Fibroblast of upper back skin (primary cell): ENCODE results near the gene RPRD1B.

ENCODE experiments used
- DNase-seq: peaks from one replicate; pipeline ENCODE4 v3.0.0-alpha.2; 2013

Gene RPRD1B, protein sequence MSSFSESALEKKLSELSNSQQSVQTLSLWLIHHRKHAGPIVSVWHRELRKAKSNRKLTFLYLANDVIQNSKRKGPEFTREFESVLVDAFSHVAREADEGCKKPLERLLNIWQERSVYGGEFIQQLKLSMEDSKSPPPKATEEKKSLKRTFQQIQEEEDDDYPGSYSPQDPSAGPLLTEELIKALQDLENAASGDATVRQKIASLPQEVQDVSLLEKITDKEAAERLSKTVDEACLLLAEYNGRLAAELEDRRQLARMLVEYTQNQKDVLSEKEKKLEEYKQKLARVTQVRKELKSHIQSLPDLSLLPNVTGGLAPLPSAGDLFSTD

DNA sequence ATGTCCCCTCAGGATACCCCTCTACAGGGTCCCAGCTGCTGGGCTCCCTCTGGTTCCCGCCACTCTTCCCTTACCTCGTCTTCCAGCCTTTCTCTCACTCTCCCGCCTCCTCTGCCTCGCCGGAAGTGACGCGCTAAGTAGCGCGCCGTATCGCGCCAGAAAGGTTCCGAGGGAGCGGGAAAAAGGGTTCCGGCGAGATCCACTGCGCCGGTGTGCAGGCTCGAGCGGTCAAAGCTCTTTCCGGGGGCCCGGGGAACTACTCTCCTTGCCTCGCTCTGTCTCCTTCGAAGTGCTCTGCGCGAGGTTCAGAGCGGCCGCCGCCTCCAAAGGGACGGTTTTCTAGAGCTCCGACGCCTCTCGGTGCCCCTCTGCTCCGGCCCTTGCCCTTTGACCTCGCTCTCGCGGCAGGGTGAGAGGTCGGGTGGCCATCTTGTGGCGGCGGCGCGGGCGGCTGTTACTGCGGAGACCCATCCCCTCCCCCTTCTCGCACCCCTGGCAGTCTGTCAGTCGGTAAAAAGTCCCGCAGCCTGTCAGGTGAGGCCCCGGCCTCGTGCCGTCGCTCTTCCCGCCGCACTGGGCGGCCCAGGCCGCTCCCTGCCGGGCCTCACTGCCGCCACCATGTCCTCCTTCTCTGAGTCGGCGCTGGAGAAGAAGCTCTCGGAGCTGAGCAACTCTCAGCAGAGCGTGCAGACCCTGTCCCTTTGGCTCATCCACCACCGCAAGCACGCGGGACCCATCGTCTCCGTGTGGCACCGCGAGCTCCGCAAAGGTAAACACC is at the start of gene RPRD1B, which contains the start of gene TTI1:
Gene RPRD1B (plus strand): TSS at position 417 of the 778 bp plus-strand sequence. CDS start 202 bp downstream, at position 619.
Gene TTI1 (minus strand): TSS at position 127 of the 778 bp plus-strand sequence. CDS start 19,640 bp downstream, outside the sequence.
- peak; percentile 88 for DNase-seq

DNA sequence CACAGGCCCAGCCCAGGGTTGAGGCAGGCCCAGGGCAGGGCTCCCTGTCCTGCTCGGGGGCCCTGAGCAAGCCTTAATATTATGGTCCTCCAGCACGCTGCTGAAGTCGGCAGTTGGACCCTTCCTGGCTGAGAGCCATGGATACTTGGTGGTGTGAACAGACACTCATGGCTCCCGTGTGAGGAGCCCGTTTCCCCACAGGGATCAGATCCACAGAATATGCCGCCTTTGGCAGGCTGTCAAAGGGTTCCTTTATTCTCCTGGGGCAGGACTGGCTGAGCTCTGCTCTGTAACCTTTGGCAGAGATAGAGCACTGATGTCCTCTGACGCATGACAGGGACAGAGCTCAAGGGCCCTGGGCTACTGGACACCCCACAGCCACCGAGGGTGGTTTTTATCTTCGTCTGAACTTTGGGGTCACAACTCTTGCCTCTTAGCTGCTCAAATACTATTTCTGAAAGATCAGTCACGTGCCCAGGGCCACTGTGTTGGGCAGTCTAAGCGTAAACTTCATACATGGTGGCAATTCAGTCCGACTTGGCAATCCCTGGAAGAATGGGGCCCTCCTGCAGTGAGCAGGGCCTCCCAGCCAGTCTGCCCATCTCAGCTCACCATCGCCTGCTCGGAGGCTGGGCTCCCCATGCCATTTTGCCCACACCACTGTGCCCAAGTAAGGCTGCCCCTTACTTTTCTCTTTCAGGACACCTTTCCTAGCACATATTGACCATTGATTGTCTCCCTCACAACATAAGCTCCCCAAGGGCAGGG is 49.3 kb upstream of the RPRD1B start:
- DNase-seq = no peak

- no peak for DNase-seq
These were observed 47.3 kb upstream of the RPRD1B start for GRCh38 chr20:37986044-37986858.

DNA sequence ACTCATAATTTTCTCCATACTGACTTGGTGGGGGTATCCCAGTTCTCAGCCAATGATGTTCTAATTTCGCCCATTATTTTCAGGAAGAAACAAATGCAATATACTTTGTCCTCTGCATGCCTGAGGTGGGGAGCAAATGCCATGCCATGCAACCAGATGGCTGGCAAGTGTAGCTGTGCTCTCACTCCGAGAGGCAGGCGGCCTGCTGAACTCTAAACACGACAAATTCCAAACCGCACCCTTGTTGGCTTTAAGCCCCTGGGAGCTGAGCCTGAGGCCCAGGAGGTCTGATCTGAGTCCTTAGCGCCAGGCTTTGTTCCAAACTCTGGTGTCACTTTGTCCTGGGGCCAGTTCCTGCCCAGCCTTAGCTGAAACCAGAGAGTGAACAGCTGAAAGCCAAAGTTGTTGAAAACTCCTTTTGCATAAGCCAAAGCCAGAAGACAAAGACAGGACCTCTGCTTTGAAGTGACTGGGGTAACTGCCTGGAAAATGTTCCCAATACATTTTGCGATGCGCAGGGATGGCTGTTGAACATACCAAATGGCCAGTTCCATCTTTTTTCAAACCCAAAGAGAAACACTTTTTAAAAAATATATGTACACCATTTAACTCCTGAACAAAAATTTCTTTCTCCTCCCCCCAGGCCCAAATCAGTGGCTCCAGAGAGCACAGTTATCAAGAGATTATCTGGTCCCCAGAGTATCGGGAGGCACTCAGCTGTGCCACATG is 46.5 kb upstream of the RPRD1B start:
- DNase-seq = no peak

- DNase-seq = no peak
These were observed 45.8 kb upstream of the RPRD1B start for GRCh38 chr20:37987602-37988290.

DNA sequence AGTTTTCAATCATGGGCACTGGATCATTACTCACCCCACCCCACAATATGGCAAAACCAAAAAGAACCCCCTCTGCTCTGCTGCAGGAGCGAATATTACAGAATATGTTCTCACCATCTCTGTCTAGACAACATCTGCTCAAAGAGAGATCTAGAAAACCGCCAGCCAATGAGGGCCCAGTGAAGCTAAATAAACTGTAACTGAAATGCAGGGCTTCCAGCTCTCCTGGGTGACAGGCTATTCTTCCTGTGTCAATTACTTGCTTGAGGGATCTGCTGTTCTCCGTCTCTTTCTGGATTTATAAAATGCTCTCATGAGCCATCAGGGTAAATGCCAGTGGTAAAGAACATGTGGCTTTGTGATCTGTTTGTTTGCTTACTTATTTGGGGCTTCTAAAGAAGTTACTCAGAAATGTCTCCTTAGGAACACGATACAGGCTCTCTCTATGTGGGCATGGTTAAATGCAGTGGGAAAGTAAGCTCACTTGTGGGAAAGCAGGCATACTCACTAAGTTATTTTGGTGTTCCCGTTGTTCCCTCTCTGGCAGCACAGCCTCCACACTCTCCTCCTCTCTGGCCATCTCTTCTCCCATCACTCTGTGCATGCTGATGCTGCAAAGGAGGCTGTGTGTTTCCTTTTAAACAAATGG is 45.1 kb upstream of the RPRD1B start:
- DNase-seq = no peak

GRCh38 chr20:37989601-37990295 is 43.8 kb upstream of the RPRD1B start:
- DNase-seq = no peak

- peak; percentile 35 for DNase-seq
These were observed 42.9 kb upstream of the RPRD1B start for GRCh38 chr20:37990571-37991151.

DNA sequence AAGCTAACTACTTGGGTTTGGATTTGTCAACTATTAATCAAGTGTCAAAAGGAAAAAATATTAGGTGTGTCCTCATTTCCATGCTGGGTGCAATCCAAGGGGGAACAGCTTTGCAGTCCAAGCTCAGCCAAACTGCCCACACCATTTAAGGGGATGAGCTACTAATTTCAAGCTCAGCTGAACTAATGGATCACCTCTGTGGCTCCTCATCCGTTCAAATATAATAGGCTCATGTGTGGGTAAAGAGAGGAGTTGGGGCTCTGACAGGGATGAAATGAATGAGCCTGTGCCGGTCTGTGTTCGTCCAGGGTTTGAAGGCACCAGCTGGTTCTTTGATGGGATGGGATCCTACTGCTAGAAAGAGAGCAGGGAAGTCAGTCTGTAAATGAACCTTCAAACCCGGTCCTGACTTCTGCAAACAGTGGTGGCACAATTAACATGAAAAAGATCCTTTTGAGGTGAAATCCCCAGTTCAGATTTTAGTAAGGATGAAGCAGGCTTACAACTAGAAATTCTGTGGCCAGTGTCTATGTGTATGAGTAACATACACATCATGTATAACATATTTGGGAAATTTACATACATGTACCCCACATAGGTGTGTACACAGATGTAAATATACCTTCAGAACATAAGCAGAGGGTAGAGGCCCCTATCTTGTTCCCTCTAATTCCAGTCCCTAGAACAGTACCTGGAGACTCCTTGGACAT is 42.2 kb upstream of the RPRD1B start:
- DNase-seq = no peak

- DNase-seq = no peak
These were observed 41.6 kb upstream of the RPRD1B start for GRCh38 chr20:37991908-37992307.

GRCh38 chr20:37992802-37993409 is 40.6 kb upstream of the RPRD1B start:
- DNase-seq = peak; percentile 90

- peak; percentile 38 for DNase-seq
These were observed 39.0 kb upstream of the RPRD1B start for GRCh38 chr20:37994512-37994911.

DNA sequence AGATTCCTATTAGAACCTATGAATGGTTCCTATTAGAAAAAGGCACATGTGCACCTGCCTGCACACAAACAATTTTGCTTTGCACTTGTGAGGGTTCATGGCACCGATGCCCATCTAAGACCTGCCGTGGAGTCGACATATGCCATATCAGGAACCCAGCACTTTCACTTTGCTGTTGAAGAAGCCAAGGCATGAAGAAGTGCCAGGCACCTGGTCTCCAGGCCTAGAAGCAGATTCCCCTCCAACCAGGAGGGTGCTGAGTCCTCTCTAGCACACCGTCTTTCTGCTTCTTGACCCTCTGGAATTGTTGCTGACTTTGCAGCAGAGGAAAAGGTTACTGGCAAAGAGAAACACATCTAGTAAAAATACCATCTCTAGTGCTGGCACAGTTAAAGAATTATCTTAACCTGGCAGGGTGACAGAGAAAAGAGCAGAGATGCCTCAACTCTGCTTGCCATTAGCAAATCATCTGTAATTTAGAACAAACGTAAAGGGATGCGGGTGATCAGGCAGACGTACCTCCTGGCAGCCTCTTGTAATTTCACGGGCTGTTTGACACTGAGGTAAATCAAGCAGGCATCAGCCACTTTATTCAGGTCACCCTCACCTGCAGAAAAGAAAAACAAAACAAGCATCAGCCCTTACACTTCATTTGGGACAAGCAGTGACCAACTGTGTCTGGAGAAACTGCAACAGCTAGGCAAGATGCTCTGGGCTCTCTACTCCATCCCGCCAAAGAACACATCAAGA is 37.5 kb upstream of the RPRD1B start:
- no peak for DNase-seq

DNA sequence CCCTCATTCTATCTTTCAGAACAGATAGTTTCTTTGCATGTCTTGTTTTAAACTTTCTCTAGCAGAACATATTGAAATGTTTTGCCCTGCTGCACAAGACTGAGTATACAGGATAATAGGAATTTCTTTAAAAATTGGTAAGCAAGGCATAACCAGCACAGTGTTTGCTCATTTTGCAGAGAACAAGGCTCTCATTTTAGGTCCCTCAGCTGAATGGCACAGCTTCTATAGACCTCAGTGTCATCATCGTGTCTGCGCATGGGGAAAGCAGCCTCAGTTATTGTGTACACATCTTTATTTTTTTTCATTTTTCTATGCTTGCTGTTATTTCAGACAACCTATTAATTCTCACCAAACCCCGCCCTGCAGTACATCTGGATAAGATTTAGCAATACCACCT is 36.0 kb upstream of the RPRD1B start:
- no peak for DNase-seq

GRCh38 chr20:37999526-38000263 is 33.9 kb upstream of the RPRD1B start:
- no peak for DNase-seq

- DNase-seq = no peak
These were observed 33.3 kb upstream of the RPRD1B start for GRCh38 chr20:38000293-38000692.
